Measurements from ENCODE around the gene ASGR1. TPM values are rescaled to one million over a fixed set of nuclear protein-coding genes. Genes with fewer than 3 reads are reported as not detected.

ASGR1 gene
- total RNA-seq, 4 donors from 2014 or later = 0.81 to 1.8 TPM; not detected in 2

DNA sequence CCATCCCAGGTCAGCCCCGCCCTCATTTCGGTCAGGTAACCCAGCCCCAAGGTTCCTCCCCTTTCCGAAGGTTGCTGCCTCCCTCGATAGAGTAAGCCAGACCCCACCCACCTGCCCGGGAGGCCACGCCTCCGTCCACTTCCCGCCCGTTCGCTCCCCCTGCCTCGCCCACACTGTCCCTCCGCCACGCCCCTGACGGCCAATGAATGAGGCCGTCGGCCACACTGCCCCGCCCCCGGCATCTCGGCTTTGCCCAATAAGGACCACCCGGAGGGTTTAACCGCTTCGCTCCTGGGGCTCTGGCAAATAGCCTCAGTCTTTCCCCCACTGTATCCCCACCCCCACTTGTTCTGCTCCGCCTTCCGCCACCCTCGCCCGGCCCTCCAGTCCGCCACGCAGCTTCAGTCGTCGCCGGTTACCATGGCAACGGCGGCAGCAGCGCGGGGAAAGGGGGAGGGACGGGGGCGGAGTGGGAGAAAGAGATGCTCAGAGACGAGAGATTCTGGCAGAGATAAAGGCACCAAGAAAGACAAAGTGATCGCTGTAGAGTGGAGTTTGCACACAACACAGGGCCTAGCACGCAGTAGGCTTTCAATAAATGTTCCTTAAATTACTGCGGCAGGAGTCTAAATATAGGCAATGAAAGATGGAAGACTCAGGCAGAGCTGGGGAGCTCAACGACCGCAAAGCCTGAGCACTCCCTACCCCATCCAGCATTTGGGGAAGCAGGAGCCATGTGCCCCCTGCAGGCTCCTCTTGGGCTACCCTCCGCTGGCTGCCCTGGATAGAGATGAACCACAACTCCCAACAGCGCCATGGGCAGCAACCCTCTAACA is 35.3 kb upstream of the ASGR1 start:
- Histone ChIP-seq H3K27ac (peak overlapping the region; percentile 62 to 76 (median 64)), H3K4me3 (peak overlapping the region; percentile 61 to 80 (median 68)), H3K27me3 (peaks cover 8 to 20% (median 13%) of the 10 kb centered on the region in 3 donors), H3K4me1 (peaks cover 39 to 43% of the 10 kb centered on the region in 2 donors), H3K36me3 (no peaks in the 10 kb centered on the region), H3K9me3 (no peaks in the 10 kb centered on the region)
- ATAC-seq = peak; percentile 83 to 88
- TF ChIP-seq, protein P1, sequence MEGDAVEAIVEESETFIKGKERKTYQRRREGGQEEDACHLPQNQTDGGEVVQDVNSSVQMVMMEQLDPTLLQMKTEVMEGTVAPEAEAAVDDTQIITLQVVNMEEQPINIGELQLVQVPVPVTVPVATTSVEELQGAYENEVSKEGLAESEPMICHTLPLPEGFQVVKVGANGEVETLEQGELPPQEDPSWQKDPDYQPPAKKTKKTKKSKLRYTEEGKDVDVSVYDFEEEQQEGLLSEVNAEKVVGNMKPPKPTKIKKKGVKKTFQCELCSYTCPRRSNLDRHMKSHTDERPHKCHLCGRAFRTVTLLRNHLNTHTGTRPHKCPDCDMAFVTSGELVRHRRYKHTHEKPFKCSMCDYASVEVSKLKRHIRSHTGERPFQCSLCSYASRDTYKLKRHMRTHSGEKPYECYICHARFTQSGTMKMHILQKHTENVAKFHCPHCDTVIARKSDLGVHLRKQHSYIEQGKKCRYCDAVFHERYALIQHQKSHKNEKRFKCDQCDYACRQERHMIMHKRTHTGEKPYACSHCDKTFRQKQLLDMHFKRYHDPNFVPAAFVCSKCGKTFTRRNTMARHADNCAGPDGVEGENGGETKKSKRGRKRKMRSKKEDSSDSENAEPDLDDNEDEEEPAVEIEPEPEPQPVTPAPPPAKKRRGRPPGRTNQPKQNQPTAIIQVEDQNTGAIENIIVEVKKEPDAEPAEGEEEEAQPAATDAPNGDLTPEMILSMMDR (IDR thresholded peaks at IDR 0.05 in 4 of 5, conservative IDR thresholded peaks at IDR 0.05 in 1 of 5) = peak in 4 of 5 experiments; percentile 40 to 59 (median 44)
- no peak for TF ChIP-seq POLR2A (IDR thresholded peaks at IDR 0.05)
- intact Hi-C loops (cut with DNase I; ENCODE audit: low total_unique reads) (loop anchor here (10.0 kb wide), 1 partner anchor 620 kb away; the partner anchor contains the start of gene KDM6B), in situ Hi-C loops (cut with MboI; ENCODE audit: low sequenced_read_pairs in 4 of 4) (no loop called here)
- peak; percentile 91 to 92 for DNase-seq

DNA sequence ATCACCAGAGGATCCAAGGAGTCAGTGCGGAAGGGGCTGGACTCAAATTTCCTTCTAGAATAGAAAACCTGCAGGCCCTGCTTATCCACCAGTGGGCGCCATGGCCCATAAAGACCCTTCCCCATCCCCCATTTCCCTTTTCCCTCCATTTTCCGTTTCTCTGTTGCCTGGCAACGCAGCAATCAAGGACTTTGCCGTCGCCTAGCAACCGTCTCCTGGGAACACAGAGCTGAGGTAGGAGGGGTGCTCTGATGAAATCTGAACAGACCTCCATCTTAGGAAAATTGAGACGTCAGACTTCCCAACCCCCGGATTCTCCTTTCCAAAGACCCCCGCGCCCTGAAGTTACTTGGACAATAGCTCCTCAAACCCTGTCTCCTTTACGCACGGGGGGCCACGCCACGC is 34.7 kb upstream of the ASGR1 start:
- peak in 1 of 2 donors; percentile 32 for DNase-seq
- Histone ChIP-seq H3K4me3 (peak overlapping the region; percentile 61 to 80 (median 68)), H3K4me1 (peaks cover 34 to 37% of the 10 kb centered on the region in 2 donors), H3K9me3 (no peaks in the 10 kb centered on the region), H3K36me3 (no peaks in the 10 kb centered on the region), H3K27ac (peak overlapping the region in 3 of 4 donors; percentile 24 to 76 (median 63)), H3K27me3 (peaks cover 8 to 20% (median 13%) of the 10 kb centered on the region in 3 donors)
- no peak for ATAC-seq
- intact Hi-C loops (cut with DNase I; ENCODE audit: low total_unique reads) (loop anchor here (10.0 kb wide), 1 partner anchor 621 kb away; the partner anchor contains the start of gene KDM6B), in situ Hi-C loops (cut with MboI; ENCODE audit: low sequenced_read_pairs in 4 of 4) (no loop called here)
- TF ChIP-seq POLR2A (IDR thresholded peaks at IDR 0.05) = no peak
- TF ChIP-seq, protein P1 (IDR thresholded peaks at IDR 0.05 in 4 of 5, conservative IDR thresholded peaks at IDR 0.05 in 1 of 5) = peak in 2 of 5 experiments; percentile 23

DNA sequence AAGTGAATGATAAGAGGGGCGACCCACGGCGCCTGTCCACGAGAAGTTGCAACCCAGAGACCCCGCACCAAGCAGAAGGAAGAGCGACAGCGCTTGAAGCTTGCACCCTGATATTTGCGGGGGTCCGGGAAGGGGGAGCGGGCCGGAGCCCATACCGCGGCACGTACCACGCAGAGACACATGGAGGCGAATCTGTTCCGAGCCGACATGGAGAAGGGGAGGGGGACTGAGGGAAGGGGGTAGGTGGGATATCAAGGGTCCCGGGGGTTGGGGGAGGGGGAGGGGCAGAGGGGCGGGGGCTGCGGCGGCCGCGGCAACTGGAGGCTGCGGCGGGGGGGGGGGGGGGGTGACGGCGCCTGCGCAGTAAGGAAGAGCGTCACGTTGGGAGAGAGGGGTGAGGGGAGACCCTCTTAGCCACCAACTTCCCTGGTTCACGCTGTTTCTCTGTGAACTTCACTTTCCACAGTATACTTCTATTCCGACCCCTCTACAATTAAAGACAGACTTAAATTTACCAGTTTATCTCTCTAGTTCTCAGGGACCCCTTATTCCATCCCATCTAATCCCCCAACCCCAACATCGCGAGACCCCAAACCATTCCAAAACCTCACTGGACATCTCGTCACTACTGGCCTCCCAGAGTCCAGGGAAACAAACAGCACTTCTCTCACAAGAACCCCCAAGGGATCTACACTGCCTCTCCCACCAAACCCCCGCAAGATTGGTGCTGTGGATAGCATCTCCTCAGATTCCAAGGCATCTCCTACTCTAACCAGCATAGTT is 32.5 kb upstream of the ASGR1 start:
- H3K27ac ChIP-seq = no peak overlapping the region
- H3K4me3 ChIP-seq = no peak overlapping the region
- peaks cover 8 to 25% (median 13%) of the 10 kb centered on the region in 3 donors for H3K27me3 ChIP-seq
- ATAC-seq (no peak), DNase-seq (no peak)
- intact Hi-C loops (cut with DNase I; ENCODE audit: low total_unique reads) (loop anchor here (10.0 kb wide), 1 partner anchor 623 kb away; the partner anchor contains the start of gene KDM6B), in situ Hi-C loops (cut with MboI; ENCODE audit: low sequenced_read_pairs in 4 of 4) (no loop called here)
- no peak for TF ChIP-seq POLR2A (IDR thresholded peaks at IDR 0.05)
- TF ChIP-seq, protein P1 (IDR thresholded peaks at IDR 0.05 in 4 of 5, conservative IDR thresholded peaks at IDR 0.05 in 1 of 5) = no peak
- H3K36me3 ChIP-seq = no peaks in the 10 kb centered on the region
- H3K9me3 ChIP-seq = no peaks in the 10 kb centered on the region
- peaks cover 18 to 22% of the 10 kb centered on the region in 2 donors for H3K4me1 ChIP-seq

DNA sequence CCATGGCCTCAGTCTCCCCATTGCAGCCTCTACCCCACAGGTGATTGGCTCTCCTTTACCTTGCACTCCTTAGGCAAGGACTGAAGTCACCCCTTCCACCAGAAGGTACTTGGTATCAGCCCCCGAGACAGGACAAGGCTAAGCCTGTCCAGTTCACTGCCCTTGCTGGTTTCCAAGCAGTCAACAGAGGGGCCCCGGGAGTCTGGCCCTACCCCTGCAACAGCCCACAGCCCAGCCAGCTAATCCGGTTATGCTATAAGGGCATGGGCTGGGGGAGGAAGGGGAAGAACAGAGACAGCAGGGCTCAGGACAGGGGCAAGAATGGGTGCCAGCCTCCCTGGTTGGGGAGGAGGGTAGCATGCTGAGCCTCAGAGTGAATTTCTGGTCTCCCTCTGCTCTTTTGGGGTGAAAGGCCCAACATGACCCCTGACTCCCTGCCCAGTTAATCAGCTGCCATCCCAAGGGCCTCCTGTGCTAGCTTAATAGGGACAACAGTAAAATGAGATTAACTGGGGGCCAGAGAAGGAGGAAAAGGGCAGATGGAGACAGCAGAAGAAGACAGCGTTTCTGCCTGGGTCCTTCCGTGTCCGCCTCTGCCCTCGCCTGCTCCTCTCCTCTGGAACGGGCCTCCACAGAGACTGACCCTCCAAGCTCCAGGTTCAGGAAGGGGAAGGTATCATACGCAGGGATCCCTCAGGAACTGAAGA is 29.7 kb upstream of the ASGR1 start:
- H3K27me3 ChIP-seq = peaks cover 8 to 31% (median 13%) of the 10 kb centered on the region in 3 donors
- H3K9me3 ChIP-seq = no peaks in the 10 kb centered on the region
- H3K4me3 ChIP-seq = no peak overlapping the region
- intact Hi-C loops (cut with DNase I; ENCODE audit: low total_unique reads) (no loop called here), in situ Hi-C loops (cut with MboI; ENCODE audit: low sequenced_read_pairs in 4 of 4) (no loop called here)
- no peak for DNase-seq
- H3K36me3 ChIP-seq = no peaks in the 10 kb centered on the region
- no peak for TF ChIP-seq POLR2A (IDR thresholded peaks at IDR 0.05)
- TF ChIP-seq, protein P1 (IDR thresholded peaks at IDR 0.05 in 4 of 5, conservative IDR thresholded peaks at IDR 0.05 in 1 of 5) = no peak
- no peak overlapping the region for H3K27ac ChIP-seq
- H3K4me1 ChIP-seq = peaks cover under 1 to 3% of the 10 kb centered on the region in 2 donors
- no peak for ATAC-seq

Measured in gastrocnemius medialis (tissue), 4 donors.